Suprapubic skin (tissue), 4 donors: ENCODE measurements around the gene CDH10. TPM values are rescaled to one million over a fixed set of nuclear protein-coding genes. Genes with fewer than 3 reads are reported as not detected.
A peak's percentile ranks its signal among the peaks of the same experiment; 100 is the strongest.

Experiments
- DNase-seq, 2 donors: peaks; one replicate each; pipeline ENCODE4 v3.0.0-alpha.2; 2019; ENCODE audit warnings: low spot score in 2 of 2
- H3K27ac ChIP-seq: fragments of 200-600 bp; sonication (generic); one replicate; pipeline ENCODE4 v1.5.1; 2019
- H3K27me3 ChIP-seq: fragments of 200-600 bp; sonication (generic); one replicate; pipeline ENCODE4 v1.5.1; 2019
- H3K36me3 ChIP-seq: fragments of 200-600 bp; sonication (generic); one replicate; pipeline ENCODE4 v1.5.1; 2019
- H3K4me1 ChIP-seq: fragments of 200-600 bp; sonication (generic); one replicate; pipeline ENCODE4 v1.5.1; 2019
- H3K4me3 ChIP-seq: fragments of 200-600 bp; sonication (generic); one replicate; pipeline ENCODE4 v1.5.1; 2019; ENCODE audit warnings: mild to moderate bottlenecking
- H3K9me3 ChIP-seq: fragments of 200-600 bp; sonication (generic); one replicate; pipeline ENCODE4 v1.5.1; 2019
- CTCF ChIP-seq, 2 donors: fragments of 200-600 bp in 1 of 2; fragments of 450-650 bp in 1 of 2; sonication (generic) in 1 of 2; IDR thresholded peaks; one replicate each; pipeline ENCODE4 v1.5.1; 2016 to 2019; ENCODE audit warnings: antibody characterized with exemption in 2 of 2, mild to moderate bottlenecking in 1 of 2, moderate library complexity in 1 of 2
- EP300 ChIP-seq: sonication (generic); formaldehyde crosslinking; IDR thresholded peaks from one replicate; pipeline ENCODE4 v1.6.1; 2017; ENCODE audit warnings: antibody characterized with exemption
- POLR2A ChIP-seq, 2 donors: fragments of 450-650 bp; IDR thresholded peaks; one replicate each; pipeline ENCODE4 v1.6.1; 2017; ENCODE audit warnings: antibody characterized with exemption in 2 of 2, mild to moderate bottlenecking in 2 of 2, moderate library complexity in 2 of 2
- POLR2AphosphoS5 ChIP-seq, 3 donors: sonication (generic); formaldehyde crosslinking; IDR thresholded peaks; one replicate each; pipeline ENCODE4 v1.6.1; 2017; ENCODE audit warnings: antibody characterized with exemption in 3 of 3
- WGBS: methylation state at CpG from one replicate; pipeline ENCODE4 v1.1.5; 2018; 5-methylcytosine and 5-hydroxymethylcytosine counted together
- total RNA-seq, 4 donors: library from RNA; depleted of rRNA; stranded (reverse); fragments of >200 nt; gene quantifications; one replicate each; pipeline ENCODE4 v1.1.0, GENCODE V29; 2016

Gene CDH10
- total RNA-seq, 4 donors from 2014 or later, result not detected

GRCh38 chr5:24629798-24630197 is 15.0 kb downstream of the CDH10 start:
- 80% methylated on average over 1 of the region's 1 CpG for WGBS
- DNase-seq, result no peak
- Histone ChIP-seq H3K27ac (no peak overlapping the region), H3K9me3 (no peaks in the 10 kb centered on the region), H3K4me1 (no peaks in the 10 kb centered on the region), H3K36me3 (no peaks in the 10 kb centered on the region), H3K27me3 (no peaks in the 10 kb centered on the region), H3K4me3 (no peak overlapping the region)
- TF ChIP-seq CTCF (IDR thresholded peaks at IDR 0.05), result no peak
- no peak for TF ChIP-seq EP300
- TF ChIP-seq POLR2AphosphoS5 (IDR thresholded peaks at IDR 0.05), result no peak

GRCh38 chr5:24624872-24625271 is 19.9 kb downstream of the CDH10 start:
- no peaks in the 10 kb centered on the region for H3K9me3 ChIP-seq
- no peaks in the 10 kb centered on the region for H3K36me3 ChIP-seq
- peaks cover 5% of the 10 kb centered on the region for H3K4me1 ChIP-seq
- no peak overlapping the region for H3K27ac ChIP-seq
- no peak for DNase-seq
- no peaks in the 10 kb centered on the region for H3K27me3 ChIP-seq
- H3K4me3 ChIP-seq, result no peak overlapping the region
- TF ChIP-seq CTCF (IDR thresholded peaks at IDR 0.05) (no peak), POLR2AphosphoS5 (IDR thresholded peaks at IDR 0.05) (no peak), EP300 (no peak), POLR2A (IDR thresholded peaks at IDR 0.05) (no peak)

GRCh38 chr5:24623624-24624023 is 21.2 kb downstream of the CDH10 start:
- no peak overlapping the region for H3K27ac ChIP-seq
- H3K4me3 ChIP-seq, result no peak overlapping the region
- H3K36me3 ChIP-seq, result no peaks in the 10 kb centered on the region
- peaks cover 5% of the 10 kb centered on the region for H3K4me1 ChIP-seq
- WGBS, result 43% methylated on average over 1 of the region's 1 CpG
- no peaks in the 10 kb centered on the region for H3K27me3 ChIP-seq
- no peak for DNase-seq
- TF ChIP-seq POLR2A (IDR thresholded peaks at IDR 0.05), result no peak
- TF ChIP-seq EP300, result no peak
- no peak for TF ChIP-seq POLR2AphosphoS5 (IDR thresholded peaks at IDR 0.05)
- no peak for TF ChIP-seq CTCF (IDR thresholded peaks at IDR 0.05)
- H3K9me3 ChIP-seq, result no peaks in the 10 kb centered on the region

- Histone ChIP-seq H3K9me3 (no peaks in the 10 kb centered on the region), H3K36me3 (no peaks in the 10 kb centered on the region), H3K4me1 (peaks cover 5% of the 10 kb centered on the region), H3K27me3 (no peaks in the 10 kb centered on the region), H3K4me3 (no peak overlapping the region), H3K27ac (no peak overlapping the region)
- DNase-seq, result no peak
- TF ChIP-seq EP300, result no peak
- no peak for TF ChIP-seq POLR2AphosphoS5 (IDR thresholded peaks at IDR 0.05)
- TF ChIP-seq POLR2A (IDR thresholded peaks at IDR 0.05), result no peak
- no peak for TF ChIP-seq CTCF (IDR thresholded peaks at IDR 0.05)
- WGBS, result 53% methylated on average over 5 of the region's 5 CpGs
These were observed 21.7 kb downstream of the CDH10 start for GRCh38 chr5:24623031-24623430.

GRCh38 chr5:24621792-24622191 is 23.0 kb downstream of the CDH10 start:
- Histone ChIP-seq H3K27ac (no peak overlapping the region), H3K36me3 (no peaks in the 10 kb centered on the region), H3K9me3 (no peaks in the 10 kb centered on the region), H3K4me3 (no peak overlapping the region), H3K4me1 (peaks cover 5% of the 10 kb centered on the region), H3K27me3 (no peaks in the 10 kb centered on the region)
- DNase-seq, result peak in 1 of 2 donors; percentile 62
- TF ChIP-seq EP300, result no peak
- TF ChIP-seq POLR2A (IDR thresholded peaks at IDR 0.05), result no peak
- no peak for TF ChIP-seq CTCF (IDR thresholded peaks at IDR 0.05)
- TF ChIP-seq POLR2AphosphoS5 (IDR thresholded peaks at IDR 0.05), result no peak
- WGBS, result 9% methylated on average over 6 of the region's 6 CpGs
